Ascending aorta (tissue), 2 donors: ENCODE data around the gene EEIG2. TPM values are rescaled to one million over a fixed set of nuclear protein-coding genes. Genes with fewer than 3 reads are reported as not detected.

Experiments used
- DNase-seq, 2 donors: peaks; one replicate each; pipeline ENCODE4 v3.0.0-alpha.2; 2019; ENCODE audit warnings: low spot score in 2 of 2
- H3K27ac ChIP-seq, 2 donors: fragments of 200-600 bp; sonication (generic); one replicate each; pipeline ENCODE4 v1.5.1; 2016 to 2017; ENCODE audit warnings: mild to moderate bottlenecking in 1 of 2
- H3K27me3 ChIP-seq: fragments of 200-600 bp; sonication (generic); one replicate; pipeline ENCODE4 v1.5.1; 2017
- H3K36me3 ChIP-seq, 2 donors: fragments of 200-600 bp; sonication (generic); one replicate each; pipeline ENCODE4 v1.5.1; 2016
- H3K4me1 ChIP-seq, 2 donors: fragments of 200-600 bp; sonication (generic); one replicate each; pipeline ENCODE4 v1.5.1; 2016 to 2017; ENCODE audit warnings: mild to moderate bottlenecking in 1 of 2
- H3K4me3 ChIP-seq, 2 donors: fragments of 200-600 bp; sonication (generic); one replicate each; pipeline ENCODE4 v1.5.1; 2016 to 2017; ENCODE audit warnings: mild to moderate bottlenecking in 1 of 2
- H3K9me3 ChIP-seq, 2 donors: fragments of 200-600 bp; sonication (generic); one replicate each; pipeline ENCODE4 v1.5.1; 2016
- intact Hi-C: fragments of 100-400 bp; cut with DNase I; formaldehyde crosslinking; loops from one replicate; pipeline ENCODE4 v1.15.1; 2023
- total RNA-seq: library from RNA; depleted of rRNA; stranded (reverse); fragments of >200 nt; gene quantifications from one replicate; pipeline ENCODE4 v1.1.0, GENCODE V29; 2016
- TF ChIP-seq, protein P1 (sequence below), 3 experiments: fragments of 200-600 bp in 2 of 3; fragments of 450-650 bp in 1 of 3; sonication (generic) in 2 of 3; IDR thresholded peaks; one replicate each; pipeline ENCODE4 v1.5.1; 2016 to 2019; ENCODE audit warnings: antibody characterized with exemption in 3 of 3, mild to moderate bottlenecking in 1 of 3, moderate library complexity in 1 of 3

EEIG2 gene
- total RNA-seq, 1 donor from 2014 or later: 9.6 TPM

DNA sequence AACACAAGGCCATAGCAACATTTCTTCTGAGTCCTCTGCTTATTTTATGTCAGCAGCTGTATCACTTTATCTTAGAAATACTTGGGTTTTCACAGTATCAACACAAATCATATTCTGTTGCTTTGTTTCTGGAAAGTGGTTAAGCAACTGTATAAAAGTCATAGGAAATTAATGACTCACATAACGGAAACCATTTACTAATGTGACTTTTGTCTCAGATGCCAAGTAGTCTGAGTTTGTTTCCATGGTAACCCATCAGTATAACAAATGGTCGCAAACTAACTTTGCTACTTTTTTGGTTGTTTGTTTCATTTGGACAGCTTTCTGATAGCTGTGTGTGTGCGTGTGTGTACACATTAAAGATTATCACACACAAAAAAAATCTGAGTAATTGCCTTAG is 31.1 kb downstream of the EEIG2 start:
- Histone ChIP-seq H3K4me1 (peaks cover 3 to 35% of the 10 kb centered on the region in 2 donors), H3K27me3 (no peaks in the 10 kb centered on the region), H3K36me3 (no peaks in the 10 kb centered on the region), H3K9me3 (no peaks in the 10 kb centered on the region), H3K4me3 (no peak overlapping the region), H3K27ac (peak overlapping the region; percentile 72 to 87)
- intact Hi-C loops: loop anchor here (2.0 kb wide), 1 partner anchor 156 kb away; the partner anchor contains the start of gene STXBP3
- TF ChIP-seq, protein P1, sequence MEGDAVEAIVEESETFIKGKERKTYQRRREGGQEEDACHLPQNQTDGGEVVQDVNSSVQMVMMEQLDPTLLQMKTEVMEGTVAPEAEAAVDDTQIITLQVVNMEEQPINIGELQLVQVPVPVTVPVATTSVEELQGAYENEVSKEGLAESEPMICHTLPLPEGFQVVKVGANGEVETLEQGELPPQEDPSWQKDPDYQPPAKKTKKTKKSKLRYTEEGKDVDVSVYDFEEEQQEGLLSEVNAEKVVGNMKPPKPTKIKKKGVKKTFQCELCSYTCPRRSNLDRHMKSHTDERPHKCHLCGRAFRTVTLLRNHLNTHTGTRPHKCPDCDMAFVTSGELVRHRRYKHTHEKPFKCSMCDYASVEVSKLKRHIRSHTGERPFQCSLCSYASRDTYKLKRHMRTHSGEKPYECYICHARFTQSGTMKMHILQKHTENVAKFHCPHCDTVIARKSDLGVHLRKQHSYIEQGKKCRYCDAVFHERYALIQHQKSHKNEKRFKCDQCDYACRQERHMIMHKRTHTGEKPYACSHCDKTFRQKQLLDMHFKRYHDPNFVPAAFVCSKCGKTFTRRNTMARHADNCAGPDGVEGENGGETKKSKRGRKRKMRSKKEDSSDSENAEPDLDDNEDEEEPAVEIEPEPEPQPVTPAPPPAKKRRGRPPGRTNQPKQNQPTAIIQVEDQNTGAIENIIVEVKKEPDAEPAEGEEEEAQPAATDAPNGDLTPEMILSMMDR (IDR thresholded peaks at IDR 0.05): no peak
- no peak for DNase-seq

DNA sequence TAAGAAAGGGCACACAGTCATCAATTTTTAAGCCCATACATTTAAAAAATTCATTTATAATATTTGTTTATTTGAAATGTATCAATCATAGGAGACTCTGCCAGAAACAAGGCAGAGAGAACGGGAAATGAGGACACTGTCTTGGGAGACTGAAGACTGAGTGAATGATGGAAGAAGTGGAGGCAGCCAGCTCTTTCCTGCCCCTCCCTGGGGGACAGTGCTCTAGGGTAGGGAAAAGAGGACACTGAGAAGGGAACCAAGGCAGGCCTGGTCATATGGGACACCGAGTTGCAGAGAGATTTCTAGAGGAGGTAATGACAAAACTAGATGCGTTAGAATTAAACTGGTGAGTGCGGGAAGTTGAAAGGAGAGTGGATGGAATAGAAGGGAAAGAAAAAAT is 31.6 kb downstream of the EEIG2 start:
- TF ChIP-seq, protein P1 (IDR thresholded peaks at IDR 0.05): no peak
- intact Hi-C loops: loop anchor here (2.0 kb wide), 1 partner anchor 155 kb away; the partner anchor contains the start of gene STXBP3
- Histone ChIP-seq H3K36me3 (no peaks in the 10 kb centered on the region), H3K27me3 (no peaks in the 10 kb centered on the region), H3K4me3 (no peak overlapping the region), H3K4me1 (peaks cover 3 to 35% of the 10 kb centered on the region in 2 donors), H3K27ac (peak overlapping the region; percentile 72 to 87), H3K9me3 (no peaks in the 10 kb centered on the region)
- DNase-seq: peak in 1 of 2 donors; percentile 67

DNA sequence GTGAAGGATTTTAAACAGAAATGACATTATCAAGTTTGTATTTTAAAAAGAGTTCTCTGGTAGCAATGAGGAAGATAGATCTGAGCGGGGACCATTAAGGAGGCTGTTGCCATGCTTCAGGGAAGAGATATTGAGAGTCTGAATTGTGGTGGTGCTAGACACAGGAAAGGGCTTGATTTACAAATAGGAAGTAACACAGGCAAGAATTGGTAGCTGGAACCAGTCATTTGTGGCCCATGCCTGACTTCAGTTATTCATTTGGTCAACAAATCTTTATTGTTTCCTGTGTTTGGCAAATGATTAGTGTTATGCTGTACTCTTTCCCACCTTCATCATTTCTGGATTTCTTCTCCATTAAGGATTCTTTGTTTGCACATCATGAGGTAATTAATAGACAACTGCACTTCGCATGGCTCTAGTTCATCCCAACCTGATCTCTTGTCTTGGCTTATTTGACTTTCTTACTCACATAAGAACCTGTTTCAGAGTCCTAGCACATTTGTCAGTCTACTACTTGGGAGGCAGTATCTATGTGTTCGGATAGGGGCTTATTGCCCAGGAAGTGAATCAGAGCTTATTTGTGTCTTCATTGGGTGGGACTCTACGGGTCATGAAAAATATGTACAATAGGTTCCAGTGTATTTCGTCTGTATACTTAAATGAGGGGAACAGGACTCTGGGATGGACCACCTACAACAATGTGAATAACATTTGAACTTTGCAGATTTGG is 32.3 kb downstream of the EEIG2 start:
- TF ChIP-seq, protein P1 (IDR thresholded peaks at IDR 0.05): no peak
- H3K4me1 ChIP-seq: peaks cover 3 to 35% of the 10 kb centered on the region in 2 donors
- DNase-seq: no peak
- no peaks in the 10 kb centered on the region for H3K36me3 ChIP-seq
- H3K4me3 ChIP-seq: no peak overlapping the region
- intact Hi-C loops: loop anchor here (1.0 kb wide), 1 partner anchor 32 kb away; the partner anchor contains the start of gene EEIG2
- H3K27me3 ChIP-seq: no peaks in the 10 kb centered on the region
- H3K27ac ChIP-seq: peak overlapping the region; percentile 72 to 87
- H3K9me3 ChIP-seq: no peaks in the 10 kb centered on the region

DNA sequence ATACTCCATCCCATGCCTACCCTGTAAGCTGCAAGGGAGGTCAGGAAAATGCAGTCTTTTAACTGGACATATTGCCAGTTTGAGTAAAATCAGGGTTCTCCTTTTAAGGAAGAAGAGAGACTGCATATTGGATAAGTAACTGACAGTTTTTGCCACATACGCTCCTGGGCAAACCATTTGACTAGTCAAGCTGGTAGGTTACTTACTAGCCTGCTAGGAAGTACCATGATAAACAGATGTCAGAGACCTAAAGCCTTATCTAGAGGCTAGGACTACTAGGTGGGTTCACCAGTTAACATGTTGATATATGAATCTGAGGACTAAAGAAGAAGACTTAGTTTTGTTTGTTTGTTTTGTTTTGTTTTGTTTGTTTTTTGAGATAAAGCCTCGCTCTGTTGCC is 33.5 kb downstream of the EEIG2 start:
- TF ChIP-seq, protein P1 (IDR thresholded peaks at IDR 0.05): no peak
- H3K9me3 ChIP-seq: no peaks in the 10 kb centered on the region
- peak overlapping the region; percentile 35 to 87 for H3K27ac ChIP-seq
- H3K4me1 ChIP-seq: peaks cover 3 to 35% of the 10 kb centered on the region in 2 donors
- DNase-seq: no peak
- no peak overlapping the region for H3K4me3 ChIP-seq
- intact Hi-C loops: no loop called here
- H3K27me3 ChIP-seq: no peaks in the 10 kb centered on the region
- no peaks in the 10 kb centered on the region for H3K36me3 ChIP-seq

DNA sequence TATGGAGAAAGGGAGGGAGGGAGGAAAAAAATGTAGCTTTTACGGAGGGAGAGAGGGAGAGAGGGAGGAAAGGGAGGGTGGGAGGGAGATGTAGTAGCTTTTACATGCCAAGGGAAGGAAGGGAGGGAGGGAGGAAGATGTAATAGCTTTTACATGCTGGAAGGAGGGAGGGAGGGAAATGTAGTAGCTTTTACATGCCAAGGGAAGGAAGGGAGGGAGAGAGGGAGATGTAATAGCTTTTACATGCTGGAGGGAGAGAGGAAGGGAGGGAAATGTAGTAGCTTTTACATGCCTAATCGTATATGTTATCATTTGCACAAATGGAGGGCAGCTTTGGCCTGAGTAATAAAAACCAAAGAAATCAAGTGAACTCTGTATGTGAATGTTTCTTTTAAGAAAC is 35.6 kb downstream of the EEIG2 start:
- H3K9me3 ChIP-seq: no peaks in the 10 kb centered on the region
- H3K27me3 ChIP-seq: no peaks in the 10 kb centered on the region
- peaks cover 3 to 27% of the 10 kb centered on the region in 2 donors for H3K4me1 ChIP-seq
- TF ChIP-seq, protein P1 (IDR thresholded peaks at IDR 0.05): no peak
- H3K27ac ChIP-seq: peak overlapping the region; percentile 51 to 56
- DNase-seq: no peak
- no peaks in the 10 kb centered on the region for H3K36me3 ChIP-seq
- intact Hi-C loops: no loop called here
- H3K4me3 ChIP-seq: no peak overlapping the region
